ENCODE results near the gene NFIB.

GRCh38 chr9:14318361-14318760 is 4.4 kb upstream of the NFIB start:
- no peak for TF ChIP-seq CTCF (IDR thresholded peaks at IDR 0.05)
- no peak for TF ChIP-seq POLR2A (IDR thresholded peaks at IDR 0.05)

Data from uterus (tissue), 2 donors.